Right lobe of liver (tissue), 6 donors: ENCODE data around the gene FRMD4A. TPM values are rescaled to one million over a fixed set of nuclear protein-coding genes. Genes with fewer than 3 reads are reported as not detected.

Experiments used
- ATAC-seq, 4 donors: fragments of 200-7000 bp; cut with Tn5 transposase; one replicate each; pipeline ENCODE4 v1.9.1; 2020; ENCODE audit warnings: mild to moderate bottlenecking in 4 of 4, moderate library complexity in 4 of 4
- DNase-seq, 3 donors: peaks; one replicate each; pipeline ENCODE4 v3.0.0-alpha.2; 2020
- H3K27ac ChIP-seq, 3 donors: fragments of 200-600 bp; one replicate each; pipeline ENCODE4 v1.8.0; 2022
- H3K27me3 ChIP-seq, 2 donors: fragments of 200-600 bp; one replicate each; pipeline ENCODE4 v1.8.0; 2022
- H3K36me3 ChIP-seq, 4 donors: fragments of 200-600 bp; sonication (generic) in 1 of 4; one replicate each; pipeline versions ENCODE4 v1.5.1 to v1.8.0; 2017 to 2022; ENCODE audit warnings: control low read depth in 1 of 4
- H3K4me1 ChIP-seq, 4 donors: fragments of 200-600 bp; sonication (generic) in 1 of 4; one replicate each; pipeline versions ENCODE4 v1.5.1 to v1.8.0; 2017 to 2022; ENCODE audit warnings: control low read depth in 1 of 4
- H3K4me3 ChIP-seq, 3 donors: fragments of 200-600 bp; one replicate each; pipeline ENCODE4 v1.8.0; 2022
- H3K9me3 ChIP-seq, 4 donors: fragments of 200-600 bp; sonication (generic) in 1 of 4; one replicate each; pipeline versions ENCODE4 v1.5.1 to v1.8.0; 2017 to 2022; ENCODE audit warnings: control low read depth in 1 of 4
- CTCF ChIP-seq, 4 donors: fragments of 200-600 bp in 3 of 4; fragments of 450-650 bp in 1 of 4; IDR thresholded peaks; one replicate each; pipeline versions ENCODE4 v1.5.1 to v1.8.0; 2016 to 2022; ENCODE audit warnings: antibody characterized with exemption in 4 of 4, mild to moderate bottlenecking in 2 of 4
- POLR2A ChIP-seq: fragments of 450-650 bp; IDR thresholded peaks from one replicate; pipeline ENCODE4 v1.6.1; 2017; ENCODE audit warnings: antibody characterized with exemption, mild to moderate bottlenecking
- WGBS: methylation state at CpG from one replicate; pipeline ENCODE4 v1.1.6; 2018; ENCODE audit warnings: low coverage, low lambda C conversion rate; ENCODE audit not compliant: insufficient coverage; ENCODE audit errors: missing lambda C conversion rate; 5-methylcytosine and 5-hydroxymethylcytosine counted together
- intact Hi-C, 2 donors: fragments of 100-400 bp; cut with DNase I; formaldehyde crosslinking; loops; one replicate each; pipeline versions ENCODE4 v1.11.2 to v1.14.1; 2022
- total RNA-seq, 6 experiments: library from RNA; depleted of rRNA in 2 of 6; stranded (reverse); fragments of >200 nt in 2 of 6; fragmentation: NEBNext Ultra II Directional in 3 of 6; extraction: Animal tissue kit (Norgen Biotek cat#: 25700) in 3 of 6; gene quantifications; one replicate each; pipeline versions ENCODE4 v1.1.0 to v1.2.4, GENCODE V29; 2016 to 2023
- donor health status: DM: no; HTN: yes; CAD: no.
- donor health status: DM: no; HTN: no; CAD: no.
- donor health status: DM: no; HTN: no; CAD: no.
- donor health status: DM: no; HTN: yes; CAD: no.
- donor health status: DM: no; HTN: yes; CAD: no.

FRMD4A gene
- total RNA-seq, 6 experiments from 2014 or later: 8.4 to 22.8 (median 13.3) TPM

GRCh38 chr10:14087566-14087965 is 243.2 kb downstream of the FRMD4A start:
- no peaks in the 10 kb centered on the region for H3K27me3 ChIP-seq
- no peak overlapping the region for H3K4me3 ChIP-seq
- no peaks in the 10 kb centered on the region for H3K4me1 ChIP-seq
- ATAC-seq (no peak), DNase-seq (no peak)
- TF ChIP-seq CTCF (IDR thresholded peaks at IDR 0.05) (no peak), POLR2A (no peak)
- no peaks in the 10 kb centered on the region for H3K36me3 ChIP-seq
- intact Hi-C loops: loop anchor here in 1 of 2 donors (5.0 kb wide), 1 partner anchor 295 kb away; no protein-coding TSS in a partner anchor
- no peaks in the 10 kb centered on the region for H3K9me3 ChIP-seq
- WGBS: 65% methylated on average over 7 of the region's 7 CpGs
- H3K27ac ChIP-seq: no peak overlapping the region

- Histone ChIP-seq H3K9me3 (no peaks in the 10 kb centered on the region), H3K27me3 (no peaks in the 10 kb centered on the region), H3K36me3 (no peaks in the 10 kb centered on the region), H3K4me3 (no peak overlapping the region), H3K4me1 (no peaks in the 10 kb centered on the region), H3K27ac (no peak overlapping the region)
- no peak for ATAC-seq
- no peak for TF ChIP-seq POLR2A
- no peak for TF ChIP-seq CTCF (IDR thresholded peaks at IDR 0.05)
- DNase-seq: no peak
- 57% methylated on average over 3 of the region's 3 CpGs for WGBS
- intact Hi-C loops: loop anchor here in 1 of 2 donors (5.0 kb wide), 1 partner anchor 294 kb away; no protein-coding TSS in a partner anchor
These were observed 244.1 kb downstream of the FRMD4A start for GRCh38 chr10:14086596-14086995.

- Histone ChIP-seq H3K4me1 (no peaks in the 10 kb centered on the region), H3K4me3 (no peak overlapping the region), H3K9me3 (no peaks in the 10 kb centered on the region), H3K27ac (no peak overlapping the region), H3K36me3 (no peaks in the 10 kb centered on the region), H3K27me3 (no peaks in the 10 kb centered on the region)
- intact Hi-C loops: loop anchor here in 1 of 2 donors (5.0 kb wide), 1 partner anchor 293 kb away; no protein-coding TSS in a partner anchor
- DNase-seq (no peak), ATAC-seq (no peak)
- 71% methylated on average over 7 of the region's 7 CpGs for WGBS
- no peak for TF ChIP-seq POLR2A
- no peak for TF ChIP-seq CTCF (IDR thresholded peaks at IDR 0.05)
These were observed 245.8 kb downstream of the FRMD4A start for GRCh38 chr10:14084875-14085274.

GRCh38 chr10:14080795-14081194 is 249.9 kb downstream of the FRMD4A start:
- no peak for DNase-seq
- no peak for ATAC-seq
- H3K4me3 ChIP-seq: no peak overlapping the region
- no peak for TF ChIP-seq POLR2A
- no peak for TF ChIP-seq CTCF (IDR thresholded peaks at IDR 0.05)
- H3K4me1 ChIP-seq: no peaks in the 10 kb centered on the region
- H3K36me3 ChIP-seq: no peaks in the 10 kb centered on the region
- H3K27me3 ChIP-seq: no peaks in the 10 kb centered on the region
- no peaks in the 10 kb centered on the region for H3K9me3 ChIP-seq
- H3K27ac ChIP-seq: no peak overlapping the region
- intact Hi-C loops: no loop called here
- 57% methylated on average over 4 of the region's 4 CpGs for WGBS

GRCh38 chr10:14077430-14077829 is 253.3 kb downstream of the FRMD4A start:
- no peaks in the 10 kb centered on the region for H3K27me3 ChIP-seq
- TF ChIP-seq POLR2A (no peak), CTCF (IDR thresholded peaks at IDR 0.05) (no peak)
- no peaks in the 10 kb centered on the region for H3K9me3 ChIP-seq
- H3K27ac ChIP-seq: no peak overlapping the region
- H3K36me3 ChIP-seq: no peaks in the 10 kb centered on the region
- 76% methylated on average over 3 of the region's 3 CpGs for WGBS
- H3K4me1 ChIP-seq: no peaks in the 10 kb centered on the region
- no peak overlapping the region for H3K4me3 ChIP-seq
- no peak for DNase-seq
- no peak for ATAC-seq
- intact Hi-C loops: no loop called here
